KOPT-K1 (cell line): Measurements from ENCODE around the gene TRIP4.

Source experiments
- H3K27ac ChIP-seq: fragments of 200-600 bp; sonication (generic); 2 replicates; pipeline ENCODE4 v1.5.1; 2016; ENCODE audit warnings: antibody characterized with exemption, mild to moderate bottlenecking, low read depth, low read length; ENCODE audit not compliant: poor library complexity, severe bottlenecking
- H3K36me3 ChIP-seq: fragments of 200-600 bp; sonication (generic); 2 replicates; pipeline ENCODE4 v1.5.1; 2017; ENCODE audit warnings: antibody characterized with exemption, mild to moderate bottlenecking, low read length, moderate library complexity; ENCODE audit not compliant: insufficient read depth
- H3K9me3 ChIP-seq: fragments of 200-600 bp; sonication (generic); 2 replicates; pipeline ENCODE4 v1.5.1; 2017; ENCODE audit warnings: antibody characterized with exemption, low read length, mild to moderate bottlenecking; ENCODE audit not compliant: insufficient read depth, poor library complexity, severe bottlenecking

Gene TRIP4

GRCh38 chr15:64452988-64453688, 65.5 kb downstream of the TRIP4 start:
- Histone ChIP-seq H3K27ac (no peak overlapping the region), H3K36me3 (no peaks in the 10 kb centered on the region), H3K9me3 (no peaks in the 10 kb centered on the region)

GRCh38 chr15:64453689-64454037, 66.0 kb downstream of the TRIP4 start:
- H3K9me3 ChIP-seq = no peaks in the 10 kb centered on the region
- no peak overlapping the region for H3K27ac ChIP-seq
- H3K36me3 ChIP-seq = no peaks in the 10 kb centered on the region

GRCh38 chr15:64454282-64454681, 66.6 kb downstream of the TRIP4 start:
- H3K9me3 ChIP-seq = no peaks in the 10 kb centered on the region

GRCh38 chr15:64455961-64456371, 68.3 kb downstream of the TRIP4 start:
- Histone ChIP-seq H3K27ac (no peak overlapping the region), H3K36me3 (no peaks in the 10 kb centered on the region), H3K9me3 (no peaks in the 10 kb centered on the region)

More at GRCh38 chr15:64454282-64454681, 66.6 kb downstream of the TRIP4 start:
- Histone ChIP-seq H3K27ac (no peak overlapping the region), H3K36me3 (no peaks in the 10 kb centered on the region)

DNA sequence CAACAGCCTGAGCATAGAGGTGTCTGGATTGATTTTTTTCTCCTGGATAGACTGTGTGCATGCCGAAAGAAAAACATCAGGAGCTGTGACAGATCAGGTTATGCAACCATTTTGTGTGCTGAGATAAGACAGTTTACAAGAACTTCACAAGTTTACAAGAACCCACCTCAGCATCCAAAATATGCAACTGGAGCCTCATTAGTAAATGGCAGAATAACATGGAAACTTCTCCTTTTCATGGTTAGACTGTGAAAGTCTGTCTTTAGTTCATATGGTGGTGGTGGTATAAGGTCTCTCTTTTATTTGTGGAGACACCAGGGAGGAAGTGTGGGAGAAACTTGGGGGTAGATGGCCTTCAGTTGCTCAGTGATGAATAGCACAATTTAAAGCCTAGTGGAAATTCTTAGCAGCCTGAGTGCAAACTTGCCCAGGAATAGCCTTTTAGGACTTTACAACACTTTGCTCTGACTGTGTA, 69.0 kb downstream of the TRIP4 start:
- no peak overlapping the region for H3K27ac ChIP-seq
- H3K36me3 ChIP-seq = no peaks in the 10 kb centered on the region
- no peaks in the 10 kb centered on the region for H3K9me3 ChIP-seq

GRCh38 chr15:64459066-64459781, 71.6 kb downstream of the TRIP4 start:
- no peaks in the 10 kb centered on the region for H3K9me3 ChIP-seq
- H3K27ac ChIP-seq = peak overlapping the region; percentile 70
- H3K36me3 ChIP-seq = no peaks in the 10 kb centered on the region

- Histone ChIP-seq H3K36me3 (no peaks in the 10 kb centered on the region), H3K27ac (peak within 1 kb of the TSS; percentile 70), H3K9me3 (no peaks in the 10 kb centered on the region)
Observed at GRCh38 chr15:64460206-64460723, 72.6 kb downstream of the TRIP4 start, which contains the start of gene ZNF609. TSS of gene ZNF609 (plus strand) at chr15:64460578. CDS start at chr15:64499420, 38,842 bp downstream.

GRCh38 chr15:64460724-64461720, 73.4 kb downstream of the TRIP4 start:
- H3K9me3 ChIP-seq = no peaks in the 10 kb centered on the region
- H3K27ac ChIP-seq = peak overlapping the region; percentile 70
- H3K36me3 ChIP-seq = peaks cover 7% of the 10 kb centered on the region; the same call in 1 of the 2 replicates

DNA sequence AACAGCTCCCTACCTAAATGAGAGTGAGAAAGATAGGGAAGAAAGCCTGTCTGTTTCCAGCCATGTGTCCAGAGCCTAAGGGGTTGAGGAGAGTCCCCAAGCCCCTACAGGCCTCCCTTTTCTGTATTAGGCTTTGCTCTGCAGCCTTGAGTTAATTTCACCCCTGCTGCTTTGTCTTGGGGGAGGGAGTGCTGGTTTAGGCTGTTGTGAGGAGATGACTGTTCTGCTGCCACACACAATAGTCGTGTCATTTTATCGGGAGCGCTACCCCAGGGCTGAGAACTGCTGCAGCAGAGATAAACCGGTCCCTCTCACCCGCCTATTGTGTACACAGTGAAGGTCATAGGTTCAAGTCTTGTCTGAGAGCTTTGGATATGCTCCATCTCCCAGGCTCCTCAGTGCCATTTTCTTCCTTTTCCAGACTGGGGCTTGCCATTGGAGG, 74.1 kb downstream of the TRIP4 start:
- peak overlapping the region; percentile 70 for H3K27ac ChIP-seq
- no peaks in the 10 kb centered on the region for H3K9me3 ChIP-seq
- H3K36me3 ChIP-seq = peaks cover 9% of the 10 kb centered on the region; the same call in 1 of the 2 replicates

GRCh38 chr15:64462492-64462891, 74.9 kb downstream of the TRIP4 start:
- H3K36me3 ChIP-seq = peaks cover 9% of the 10 kb centered on the region; the same call in 1 of the 2 replicates
- H3K9me3 ChIP-seq = no peaks in the 10 kb centered on the region
- no peak overlapping the region for H3K27ac ChIP-seq

DNA sequence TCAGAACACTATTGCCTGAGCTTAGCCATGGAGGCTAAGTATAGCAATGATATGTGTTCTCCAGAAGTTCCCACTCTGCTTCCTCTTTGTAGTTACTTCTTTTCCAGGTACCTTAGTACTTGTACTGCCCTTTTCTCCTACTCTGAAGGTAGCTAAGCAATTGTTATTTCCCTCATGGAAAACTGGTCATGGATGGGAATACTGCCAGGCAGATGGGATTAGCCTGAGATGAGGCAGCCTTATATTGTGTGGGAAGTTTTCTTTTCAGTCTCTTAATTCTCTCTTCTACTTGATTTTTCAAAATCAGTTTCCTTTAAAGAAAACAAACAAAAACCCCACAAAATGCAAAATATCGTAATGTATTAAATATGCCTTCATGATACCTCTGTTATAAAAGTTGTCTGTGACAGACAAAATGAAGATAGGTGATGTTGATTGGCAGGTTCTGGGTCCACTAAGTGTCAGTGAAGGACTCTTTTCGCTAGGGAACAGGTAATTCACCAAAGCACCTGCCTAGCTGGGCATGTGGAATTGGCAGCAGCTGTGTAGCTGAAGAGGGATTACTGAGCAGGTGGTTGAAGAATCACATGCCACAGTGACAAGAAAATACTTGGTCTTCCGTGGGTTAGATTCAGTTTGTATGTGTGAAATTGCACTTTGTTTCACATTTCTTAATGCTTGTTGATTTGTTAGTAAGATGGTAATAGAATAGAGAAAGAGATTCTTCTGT, 76.8 kb downstream of the TRIP4 start:
- H3K9me3 ChIP-seq = no peaks in the 10 kb centered on the region
- peaks cover 9% of the 10 kb centered on the region for H3K36me3 ChIP-seq
- peak overlapping the region; percentile 22 for H3K27ac ChIP-seq

- peaks cover 9% of the 10 kb centered on the region for H3K36me3 ChIP-seq
- peak overlapping the region; percentile 7 for H3K27ac ChIP-seq
- H3K9me3 ChIP-seq = no peaks in the 10 kb centered on the region
Observed at GRCh38 chr15:64466408-64467141, 78.9 kb downstream of the TRIP4 start.

- no peaks in the 10 kb centered on the region for H3K9me3 ChIP-seq
- peaks cover 15% of the 10 kb centered on the region; the same call in 1 of the 2 replicates for H3K36me3 ChIP-seq
- H3K27ac ChIP-seq = no peak overlapping the region
Observed at GRCh38 chr15:64472161-64472560, 84.5 kb downstream of the TRIP4 start.
